Bronchial epithelial cell (primary cell): Measurements from ENCODE around the gene C5orf24. TPM values are rescaled to one million over a fixed set of nuclear protein-coding genes. Genes with fewer than 3 reads are reported as not detected.
"Not testable (repeated sequence)": the region's sequence is repeated elsewhere in the genome, so short reads cannot be mapped to it uniquely, and the experiment has no call there.

ENCODE experiments used
- DNase-seq: peaks from one replicate; pipeline ENCODE4 v3.0.0-alpha.2; 2010; ENCODE audit warnings: low read depth
- FAIRE-seq: peaks from 2 replicates; lab custom pipeline; 2011; peaks lifted over from hg19 to GRCh38; lab: Jason Lieb, UNC
- H3K27me3 ChIP-seq: 2 replicates; pipeline ENCODE4 v1.5.1; 2011; ENCODE audit warnings: low read length; ENCODE audit not compliant: control insufficient read depth, insufficient read depth
- H3K36me3 ChIP-seq: 2 replicates; pipeline ENCODE4 v1.5.1; 2011; ENCODE audit warnings: low read length; ENCODE audit not compliant: control insufficient read depth, insufficient read depth
- H3K4me3 ChIP-seq: 2 replicates; pipeline ENCODE4 v1.5.1; 2011; ENCODE audit warnings: mild to moderate bottlenecking, low read depth, low read length, control low read depth
- total RNA-seq: library from RNA; depleted of rRNA; stranded (reverse); fragments of >200 nt; gene quantifications from 2 replicates; pipeline ENCODE4 v1.2.1, GENCODE V29; 2014
- TF ChIP-seq, protein P1 (sequence below): IDR thresholded peaks from 2 replicates; pipeline ENCODE4 v1.5.1; 2011; ENCODE audit warnings: mild to moderate bottlenecking, moderate library complexity, low read length, control low read depth, inconsistent platforms; ENCODE audit not compliant: insufficient read depth, severe bottlenecking

C5orf24 gene
- total RNA-seq, 1 donor from 2014 or later = 22.6 TPM

DNA sequence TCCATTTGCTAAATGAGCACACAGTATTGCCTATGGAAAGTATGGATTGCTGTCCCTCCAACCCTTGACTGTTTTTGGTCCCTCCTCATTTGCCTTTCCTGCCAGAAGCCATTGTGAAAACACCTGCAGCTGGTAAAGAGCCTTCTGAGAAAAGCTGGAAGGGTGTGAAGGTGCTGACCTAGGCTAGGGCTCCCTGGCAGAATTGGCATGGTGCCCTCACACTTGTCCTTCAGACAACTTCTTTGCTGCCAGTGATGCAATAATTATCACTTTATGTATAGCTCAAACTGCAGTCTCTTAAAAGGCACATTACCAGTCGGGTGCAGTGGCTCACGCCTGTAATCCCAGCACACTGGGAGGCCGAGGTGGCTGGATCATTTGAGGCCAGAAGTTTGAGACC is 32.6 kb downstream of the C5orf24 start:
- FAIRE-seq = no peak
- TF ChIP-seq, protein P1, sequence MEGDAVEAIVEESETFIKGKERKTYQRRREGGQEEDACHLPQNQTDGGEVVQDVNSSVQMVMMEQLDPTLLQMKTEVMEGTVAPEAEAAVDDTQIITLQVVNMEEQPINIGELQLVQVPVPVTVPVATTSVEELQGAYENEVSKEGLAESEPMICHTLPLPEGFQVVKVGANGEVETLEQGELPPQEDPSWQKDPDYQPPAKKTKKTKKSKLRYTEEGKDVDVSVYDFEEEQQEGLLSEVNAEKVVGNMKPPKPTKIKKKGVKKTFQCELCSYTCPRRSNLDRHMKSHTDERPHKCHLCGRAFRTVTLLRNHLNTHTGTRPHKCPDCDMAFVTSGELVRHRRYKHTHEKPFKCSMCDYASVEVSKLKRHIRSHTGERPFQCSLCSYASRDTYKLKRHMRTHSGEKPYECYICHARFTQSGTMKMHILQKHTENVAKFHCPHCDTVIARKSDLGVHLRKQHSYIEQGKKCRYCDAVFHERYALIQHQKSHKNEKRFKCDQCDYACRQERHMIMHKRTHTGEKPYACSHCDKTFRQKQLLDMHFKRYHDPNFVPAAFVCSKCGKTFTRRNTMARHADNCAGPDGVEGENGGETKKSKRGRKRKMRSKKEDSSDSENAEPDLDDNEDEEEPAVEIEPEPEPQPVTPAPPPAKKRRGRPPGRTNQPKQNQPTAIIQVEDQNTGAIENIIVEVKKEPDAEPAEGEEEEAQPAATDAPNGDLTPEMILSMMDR = no peak

DNA sequence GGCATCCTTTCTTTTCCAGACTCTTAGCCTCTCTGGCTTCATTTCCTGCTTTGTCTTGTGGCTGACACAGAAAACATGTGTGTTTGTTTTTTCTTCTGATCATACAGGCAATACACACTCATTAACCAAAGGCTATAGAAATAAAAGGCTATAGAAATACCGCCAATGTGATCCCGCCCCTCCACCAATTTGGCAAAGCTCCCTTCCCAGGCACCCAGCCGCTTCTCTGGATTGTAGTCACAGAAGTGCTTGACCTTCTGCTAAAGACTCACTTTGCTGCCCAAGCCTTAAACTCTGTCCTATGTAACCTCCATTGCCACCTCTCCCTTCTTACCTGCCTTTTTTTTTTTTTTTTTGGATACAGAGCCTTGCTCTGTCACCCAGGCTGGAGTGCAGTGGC is 33.7 kb downstream of the C5orf24 start:
- TF ChIP-seq, protein P1 = no peak
- H3K36me3 ChIP-seq = no peaks in the 10 kb centered on the region
- no peaks in the 10 kb centered on the region for H3K27me3 ChIP-seq
- DNase-seq = no peak
- FAIRE-seq = no peak
- no peak overlapping the region for H3K4me3 ChIP-seq

More for the DNA sequence above, 32.6 kb downstream of the C5orf24 start:
- no peaks in the 10 kb centered on the region for H3K27me3 ChIP-seq
- no peak overlapping the region for H3K4me3 ChIP-seq
- H3K36me3 ChIP-seq = no peaks in the 10 kb centered on the region
- DNase-seq = no peak

GRCh38 chr5:134880937-134881336 is 35.2 kb downstream of the C5orf24 start:
- FAIRE-seq, DNase-seq, H3K36me3 ChIP-seq, H3K4me3 ChIP-seq, H3K27me3 ChIP-seq: not testable (repeated sequence)

GRCh38 chr5:134881711-134882110 is 35.9 kb downstream of the C5orf24 start:
- DNase-seq, H3K36me3 ChIP-seq, FAIRE-seq, H3K27me3 ChIP-seq, H3K4me3 ChIP-seq: not testable (repeated sequence)

DNA sequence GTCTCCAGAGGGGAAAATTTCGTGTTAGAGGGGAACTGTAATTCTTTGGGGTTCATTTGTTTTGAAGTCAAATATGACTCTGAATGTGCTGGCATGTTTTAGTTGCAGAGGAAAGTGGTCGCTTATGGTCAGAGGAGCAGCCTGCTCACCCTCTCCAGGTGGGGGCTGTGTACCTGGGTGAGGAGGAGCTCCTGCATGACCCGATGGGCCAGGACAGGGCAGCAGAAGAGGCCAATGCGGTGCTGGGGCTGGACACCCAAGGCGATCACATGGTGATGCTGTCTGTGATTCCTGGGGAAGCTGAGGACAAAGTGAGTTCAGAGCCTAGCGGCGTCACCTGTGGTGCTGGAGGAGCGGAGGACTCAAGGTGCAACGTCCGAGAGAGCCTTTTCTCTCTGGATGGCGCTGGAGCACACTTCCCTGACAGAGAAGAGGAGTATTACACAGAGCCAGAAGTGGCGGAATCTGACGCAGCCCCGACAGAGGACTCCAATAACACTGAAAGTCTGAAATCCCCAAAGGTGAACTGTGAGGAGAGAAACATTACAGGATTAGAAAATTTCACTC is 41.9 kb downstream of the C5orf24 start:
- Histone ChIP-seq H3K4me3 (no peak overlapping the region), H3K27me3 (no peaks in the 10 kb centered on the region), H3K36me3 (no peaks in the 10 kb centered on the region)
- TF ChIP-seq, protein P1 = no peak
- FAIRE-seq (no peak), DNase-seq (no peak)

GRCh38 chr5:134889335-134889734 is 43.6 kb downstream of the C5orf24 start:
- DNase-seq = no peak
- no peaks in the 10 kb centered on the region for H3K36me3 ChIP-seq

More at GRCh38 chr5:134889335-134889734, 43.6 kb downstream of the C5orf24 start:
- H3K4me3 ChIP-seq = no peak overlapping the region
- no peaks in the 10 kb centered on the region for H3K27me3 ChIP-seq
- TF ChIP-seq, protein P1 = no peak
- FAIRE-seq = no peak
